PFSK-1 (cell line): ENCODE data around the gene LRRC46.

ENCODE experiments used
- FOXP2 ChIP-seq: optimal IDR thresholded peaks from 2 replicates; pipeline ENCODE3; 2011; ENCODE audit warnings: borderline replicate concordance, control low read depth, inconsistent platforms; ENCODE audit not compliant: insufficient read depth; ENCODE audit errors: extremely low read length, extremely low read depth
- POLR2AphosphoS5 ChIP-seq: IDR thresholded peaks from 2 replicates; pipeline ENCODE4 v1.6.1; 2012; ENCODE audit warnings: low read depth, mild to moderate bottlenecking, control low read depth, low read length, moderate library complexity
- SIN3A ChIP-seq: IDR thresholded peaks from 2 replicates; pipeline ENCODE4 v1.6.1; 2012; ENCODE audit warnings: mild to moderate bottlenecking, low read length, moderate library complexity, borderline replicate concordance; ENCODE audit not compliant: insufficient read depth
- TAF1 ChIP-seq: IDR thresholded peaks from 2 replicates; pipeline ENCODE4 v1.6.1; 2012; ENCODE audit warnings: low read length, control low read depth, borderline replicate concordance; ENCODE audit not compliant: insufficient read depth
- TF ChIP-seq, protein P1 (sequence below), 2 experiments: IDR thresholded peaks; 2 replicates each; pipeline versions ENCODE4 v1.6.1 to v1.8.0; 2011 to 2012; ENCODE audit warnings: low read depth in 2 of 2, low read length in 2 of 2, control low read depth in 1 of 2, inconsistent platforms in 1 of 2, mild to moderate bottlenecking in 1 of 2, moderate library complexity in 1 of 2; ENCODE audit not compliant: insufficient read depth in 1 of 2

DNA sequence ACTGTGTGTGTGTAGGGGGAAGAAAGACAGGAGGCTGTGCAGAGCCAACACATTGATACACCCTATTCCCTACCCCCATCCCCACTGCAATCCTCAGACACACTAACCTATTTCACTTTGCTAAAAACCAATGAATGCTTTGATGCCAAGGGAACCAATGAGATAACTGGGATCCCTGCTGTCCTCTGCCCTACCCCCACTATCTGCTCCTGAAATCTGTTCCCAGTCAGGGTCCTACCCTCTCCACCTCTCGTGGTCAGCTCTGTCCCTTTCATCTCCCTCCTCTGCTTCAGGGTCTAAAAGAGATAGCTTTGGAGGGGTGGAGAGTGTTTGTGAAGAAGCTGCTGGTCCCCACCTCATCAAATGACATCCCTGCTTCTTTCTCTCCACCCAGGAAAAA, 38.6 kb downstream of the LRRC46 start:
- TF ChIP-seq TAF1 (no peak), POLR2AphosphoS5 (no peak), SIN3A (no peak), FOXP2 (no peak)
- TF ChIP-seq, protein P1, sequence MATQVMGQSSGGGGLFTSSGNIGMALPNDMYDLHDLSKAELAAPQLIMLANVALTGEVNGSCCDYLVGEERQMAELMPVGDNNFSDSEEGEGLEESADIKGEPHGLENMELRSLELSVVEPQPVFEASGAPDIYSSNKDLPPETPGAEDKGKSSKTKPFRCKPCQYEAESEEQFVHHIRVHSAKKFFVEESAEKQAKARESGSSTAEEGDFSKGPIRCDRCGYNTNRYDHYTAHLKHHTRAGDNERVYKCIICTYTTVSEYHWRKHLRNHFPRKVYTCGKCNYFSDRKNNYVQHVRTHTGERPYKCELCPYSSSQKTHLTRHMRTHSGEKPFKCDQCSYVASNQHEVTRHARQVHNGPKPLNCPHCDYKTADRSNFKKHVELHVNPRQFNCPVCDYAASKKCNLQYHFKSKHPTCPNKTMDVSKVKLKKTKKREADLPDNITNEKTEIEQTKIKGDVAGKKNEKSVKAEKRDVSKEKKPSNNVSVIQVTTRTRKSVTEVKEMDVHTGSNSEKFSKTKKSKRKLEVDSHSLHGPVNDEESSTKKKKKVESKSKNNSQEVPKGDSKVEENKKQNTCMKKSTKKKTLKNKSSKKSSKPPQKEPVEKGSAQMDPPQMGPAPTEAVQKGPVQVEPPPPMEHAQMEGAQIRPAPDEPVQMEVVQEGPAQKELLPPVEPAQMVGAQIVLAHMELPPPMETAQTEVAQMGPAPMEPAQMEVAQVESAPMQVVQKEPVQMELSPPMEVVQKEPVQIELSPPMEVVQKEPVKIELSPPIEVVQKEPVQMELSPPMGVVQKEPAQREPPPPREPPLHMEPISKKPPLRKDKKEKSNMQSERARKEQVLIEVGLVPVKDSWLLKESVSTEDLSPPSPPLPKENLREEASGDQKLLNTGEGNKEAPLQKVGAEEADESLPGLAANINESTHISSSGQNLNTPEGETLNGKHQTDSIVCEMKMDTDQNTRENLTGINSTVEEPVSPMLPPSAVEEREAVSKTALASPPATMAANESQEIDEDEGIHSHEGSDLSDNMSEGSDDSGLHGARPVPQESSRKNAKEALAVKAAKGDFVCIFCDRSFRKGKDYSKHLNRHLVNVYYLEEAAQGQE (IDR thresholded peaks at IDR 0.05; ENCODE audit: insufficient read depth in 1 of 2, low read depth in 2 of 2, low read length in 2 of 2): no peak
